GM23248 (cell line): ENCODE results near the gene FAM204A. TPM values are rescaled to one million over a fixed set of nuclear protein-coding genes. Genes with fewer than 3 reads are reported as not detected.
A peak's percentile ranks its signal among the peaks of the same experiment; 100 is the strongest.

Experiments
- DNase-seq: peaks from one replicate; pipeline ENCODE4 v3.0.0-alpha.2; 2015
- H2AFZ ChIP-seq: fragments of 200-600 bp; sonication (generic); 2 replicates; pipeline ENCODE4 v1.6.1; 2016; ENCODE audit warnings: antibody characterized with exemption
- H3F3A ChIP-seq: fragments of 200-600 bp; sonication (generic); 2 replicates; pipeline ENCODE4 v1.6.1; 2016; ENCODE audit warnings: mild to moderate bottlenecking, antibody characterized with exemption, mixed run types; ENCODE audit not compliant: insufficient read depth
- H3K27ac ChIP-seq: fragments of 200-600 bp; sonication (generic); 2 replicates; pipeline ENCODE4 v1.5.1; 2016; ENCODE audit warnings: mild to moderate bottlenecking
- H3K27me3 ChIP-seq: fragments of 200-600 bp; sonication (generic); replicated peaks from 2 replicates; pipeline ENCODE4 v1.6.1; 2016; ENCODE audit warnings: mild to moderate bottlenecking; ENCODE audit not compliant: insufficient read depth
- H3K36me3 ChIP-seq: fragments of 200-600 bp; sonication (generic); 2 replicates; pipeline ENCODE4 v1.6.1; 2016; ENCODE audit warnings: low read depth, mild to moderate bottlenecking
- H3K4me1 ChIP-seq: fragments of 200-600 bp; sonication (generic); 2 replicates; pipeline ENCODE4 v1.6.1; 2016; ENCODE audit warnings: mild to moderate bottlenecking; ENCODE audit not compliant: insufficient read depth
- H3K4me2 ChIP-seq: fragments of 200-600 bp; sonication (generic); one replicate; pipeline ENCODE4 v1.6.1; 2016; ENCODE audit warnings: mild to moderate bottlenecking; ENCODE audit not compliant: unreplicated experiment
- H3K4me3 ChIP-seq: fragments of 200-600 bp; sonication (generic); 2 replicates; pipeline ENCODE4 v1.5.1; 2016; ENCODE audit warnings: mild to moderate bottlenecking
- H3K79me2 ChIP-seq: fragments of 200-600 bp; sonication (generic); 2 replicates; pipeline ENCODE4 v1.6.1; 2016; ENCODE audit warnings: mild to moderate bottlenecking; ENCODE audit not compliant: insufficient read depth
- H3K9ac ChIP-seq: fragments of 200-600 bp; sonication (generic); 2 replicates; pipeline ENCODE4 v1.6.1; 2016; ENCODE audit warnings: mild to moderate bottlenecking
- H3K9me2 ChIP-seq: fragments of 200-600 bp; sonication (generic); 2 replicates; pipeline ENCODE4 v1.6.1; 2016; ENCODE audit warnings: mixed run types, mild to moderate bottlenecking, moderate library complexity; ENCODE audit not compliant: insufficient read depth
- H3K9me3 ChIP-seq: fragments of 200-600 bp; sonication (generic); one replicate; pipeline ENCODE4 v1.6.1; 2017; ENCODE audit warnings: low read depth
- H4K20me1 ChIP-seq: fragments of 200-600 bp; sonication (generic); 2 replicates; pipeline ENCODE4 v1.6.0; 2016; ENCODE audit not compliant: insufficient read depth
- EZH2 ChIP-seq: fragments of 200-600 bp; sonication (generic); IDR thresholded peaks from 2 replicates; pipeline ENCODE4 v1.6.1; 2018; ENCODE audit warnings: antibody characterized with exemption, mild to moderate bottlenecking; ENCODE audit not compliant: insufficient read depth, poor library complexity, severe bottlenecking
- EZH2phosphoT487 ChIP-seq: fragments of 200-600 bp; sonication (generic); IDR thresholded peaks from 2 replicates; pipeline ENCODE4 v1.6.1; 2018; ENCODE audit warnings: antibody characterized with exemption, moderate library complexity, mild to moderate bottlenecking, low read depth; ENCODE audit not compliant: insufficient read depth
- WGBS, 2 experiments: methylation state at CpG; one replicate each; pipeline ENCODE4 v1.1.6; 2015 to 2017; ENCODE audit warnings: low lambda C conversion rate in 2 of 2, low coverage in 1 of 2; ENCODE audit errors: missing lambda C conversion rate in 2 of 2; 5-methylcytosine and 5-hydroxymethylcytosine counted together
- in situ Hi-C: fragments of 300-500 bp; cut with MboI; formaldehyde crosslinking; loops from 2 replicates; pipeline ENCODE4 v1.15.0; 2020
- polyA plus RNA-seq: library from polyadenylated mRNA; unstranded; fragments of >200 nt; fragmentation: Nextera tagmentation; extraction: Ambion mirVana; gene quantifications from 2 replicates; pipeline ENCODE4 v1.2.1, GENCODE V29; 2016
- total RNA-seq: library from RNA; depleted of rRNA; stranded (reverse); fragments of >200 nt; shearing (Covaris generic); gene quantifications from 2 replicates; pipeline ENCODE4 v1.2.3, GENCODE V29; 2014

The FAM204A gene
- total and polyA plus RNA-seq, 2 experiments from 2014 or later = 71.8 to 87.2 TPM

GRCh38 chr10:118287076-118287806, 54.9 kb downstream of the FAM204A start:
- Histone ChIP-seq H3K4me3 (no peak overlapping the region), H4K20me1 (no peaks in the 10 kb centered on the region), H3K4me1 (no peaks in the 10 kb centered on the region), H3K36me3 (no peaks in the 10 kb centered on the region), H3K27me3 (no peaks in the 10 kb centered on the region; the same call in 1 of the 2 replicates), H2AFZ (no peak overlapping the region), H3K27ac (no peak overlapping the region), H3K9ac (no peak overlapping the region), H3F3A (no peaks in the 10 kb centered on the region), H3K9me2 (no peaks in the 10 kb centered on the region), H3K79me2 (no peaks in the 10 kb centered on the region), H3K9me3 (no peaks in the 10 kb centered on the region), H3K4me2 (no peak overlapping the region)
- 57 to 60% methylated on average over 9 of the region's 9 CpGs for WGBS, 2 experiments
- in situ Hi-C loops = no loop called here
- DNase-seq = no peak
- TF ChIP-seq EZH2phosphoT487 (no peak), EZH2 (no peak)

GRCh38 chr10:118286051-118286838, 55.9 kb downstream of the FAM204A start:
- Histone ChIP-seq H3K79me2 (no peaks in the 10 kb centered on the region), H3K27me3 (no peaks in the 10 kb centered on the region; the same call in 1 of the 2 replicates), H3K36me3 (no peaks in the 10 kb centered on the region), H3K9me3 (no peaks in the 10 kb centered on the region), H3K9me2 (no peaks in the 10 kb centered on the region), H3F3A (no peaks in the 10 kb centered on the region), H2AFZ (no peak overlapping the region), H3K4me1 (no peaks in the 10 kb centered on the region), H4K20me1 (no peaks in the 10 kb centered on the region), H3K4me3 (no peak overlapping the region), H3K27ac (no peak overlapping the region), H3K4me2 (no peak overlapping the region), H3K9ac (no peak overlapping the region)
- 66 to 71% methylated on average over 17 of the region's 17 CpGs for WGBS, 2 experiments
- in situ Hi-C loops = no loop called here
- TF ChIP-seq EZH2phosphoT487 (no peak), EZH2 (no peak)
- DNase-seq = no peak

GRCh38 chr10:118282670-118283069, 59.5 kb downstream of the FAM204A start:
- H3F3A ChIP-seq = no peaks in the 10 kb centered on the region
- H3K27ac ChIP-seq = no peak overlapping the region
- in situ Hi-C loops = no loop called here
- DNase-seq = no peak
- H3K9me3 ChIP-seq = no peaks in the 10 kb centered on the region
- H3K9ac ChIP-seq = no peak overlapping the region
- WGBS, 2 experiments = 89% methylated on average over 1 of the region's 1 CpG; no CpG with 5 or more reads in 1 of the 2 experiments
- H3K4me3 ChIP-seq = no peak overlapping the region
- H3K36me3 ChIP-seq = no peaks in the 10 kb centered on the region
- TF ChIP-seq EZH2phosphoT487 (no peak), EZH2 (no peak)
- H3K9me2 ChIP-seq = no peaks in the 10 kb centered on the region
- no peaks in the 10 kb centered on the region for H3K27me3 ChIP-seq
- no peaks in the 10 kb centered on the region for H3K79me2 ChIP-seq
- H3K4me1 ChIP-seq = no peaks in the 10 kb centered on the region
- no peaks in the 10 kb centered on the region for H4K20me1 ChIP-seq
- no peak overlapping the region for H3K4me2 ChIP-seq
- H2AFZ ChIP-seq = no peak overlapping the region

GRCh38 chr10:118278649-118279048, 63.5 kb downstream of the FAM204A start:
- Histone ChIP-seq H3K9me3 (no peaks in the 10 kb centered on the region), H3K27me3 (no peaks in the 10 kb centered on the region), H3K4me2 (no peak overlapping the region), H3F3A (no peaks in the 10 kb centered on the region), H3K36me3 (no peaks in the 10 kb centered on the region), H3K9me2 (no peaks in the 10 kb centered on the region), H4K20me1 (no peaks in the 10 kb centered on the region), H3K4me3 (no peak overlapping the region), H3K79me2 (no peaks in the 10 kb centered on the region), H3K9ac (no peak overlapping the region), H3K4me1 (no peaks in the 10 kb centered on the region), H3K27ac (no peak overlapping the region), H2AFZ (no peak overlapping the region)
- DNase-seq = peak; percentile 14
- in situ Hi-C loops = no loop called here
- TF ChIP-seq EZH2phosphoT487 (no peak), EZH2 (no peak)
